NCI-H146 treated with DMSO at 0.1 percent for 48 hours (cell line): Measurements from ENCODE around the gene SUPT3H.

Experiments
- DNase-seq: peaks from one replicate; lab custom pipeline; 2025; ENCODE audit not compliant: unreplicated experiment; lab: John Stamatoyannopoulos, UW

The SUPT3H gene

DNA sequence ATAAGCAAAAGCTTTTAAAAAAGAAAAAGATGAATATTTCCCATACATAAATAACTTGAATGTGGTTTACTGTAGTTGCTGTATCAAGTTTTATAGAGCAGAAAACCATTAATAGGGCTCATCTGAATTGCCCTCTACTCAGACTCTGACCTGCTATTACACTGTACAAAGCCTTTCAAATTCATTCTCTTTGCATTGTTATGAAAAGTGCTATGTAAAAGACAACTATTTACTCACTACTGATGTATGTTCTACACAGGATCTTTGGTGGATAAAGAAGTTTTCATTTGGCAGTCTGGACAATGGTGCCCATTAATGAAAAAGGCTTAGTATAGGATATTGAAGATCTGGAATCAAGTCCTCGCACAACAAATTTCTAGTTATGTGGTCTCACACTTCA lies 248.7 kb downstream of the SUPT3H start:
- DNase-seq = no peak

DNA sequence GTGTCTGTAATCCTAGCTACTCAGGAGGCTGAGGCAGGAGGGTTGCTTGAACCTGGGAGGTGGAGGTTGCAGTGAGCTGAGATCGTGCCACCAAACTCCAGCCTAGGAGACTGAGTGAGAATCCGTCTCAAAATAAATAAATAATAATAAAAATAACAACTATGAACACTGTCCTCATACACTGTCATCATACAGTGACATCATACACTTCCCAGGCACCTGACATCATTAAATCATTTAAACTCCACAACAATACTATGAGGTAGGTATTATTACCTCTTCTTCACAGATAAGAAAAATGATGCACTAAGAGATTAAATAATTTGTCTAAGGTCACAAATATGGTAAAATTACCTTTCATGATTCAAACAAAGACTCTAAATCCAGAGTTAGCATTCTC lies 250.5 kb downstream of the SUPT3H start:
- no peak for DNase-seq

- no peak for DNase-seq
Observed at GRCh38 chr6:45126033-45126432, 251.7 kb downstream of the SUPT3H start.

DNA sequence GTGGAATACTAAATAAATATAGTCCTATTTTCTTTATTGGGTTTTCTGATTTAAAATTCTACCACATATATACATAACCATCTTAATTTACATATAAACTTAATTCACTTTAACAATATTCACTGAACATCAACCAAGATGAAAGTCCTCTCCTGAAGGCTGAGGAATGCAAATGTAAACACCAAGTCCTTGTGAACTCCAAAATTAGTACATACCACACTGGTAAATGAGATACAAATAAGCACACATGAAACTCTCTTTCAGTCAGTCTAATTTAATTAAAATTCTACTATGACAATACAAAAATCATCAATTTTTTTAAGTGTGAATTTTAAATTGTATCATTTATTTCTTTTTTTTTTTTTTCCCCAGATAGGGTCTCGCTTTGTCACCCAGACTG lies 254.7 kb downstream of the SUPT3H start:
- no peak for DNase-seq

- DNase-seq = no peak
Observed at GRCh38 chr6:45118754-45119153, 259.0 kb downstream of the SUPT3H start.

GRCh38 chr6:45116714-45117410 lies 260.9 kb downstream of the SUPT3H start:
- no peak for DNase-seq

DNA sequence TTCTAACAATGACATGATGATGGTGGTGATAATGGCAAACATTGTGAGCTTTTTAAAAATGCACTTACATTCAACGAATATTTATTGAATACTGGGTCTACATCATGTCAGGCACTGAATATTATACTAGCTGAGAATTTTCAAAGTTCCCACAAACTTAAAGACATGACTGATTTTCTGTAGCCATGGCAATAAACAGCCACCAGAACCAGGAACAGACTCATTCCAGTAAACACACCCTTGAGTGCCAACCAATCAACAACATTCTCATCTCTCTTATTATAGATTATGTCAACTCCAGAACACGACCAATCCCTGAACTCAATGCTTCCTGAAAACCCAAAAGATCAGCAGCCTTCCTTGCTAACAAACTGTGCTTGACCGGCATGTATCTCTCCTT lies 262.0 kb downstream of the SUPT3H start:
- DNase-seq = no peak

- no peak for DNase-seq
Observed at GRCh38 chr6:45112711-45113110, 265.0 kb downstream of the SUPT3H start.

- no peak for DNase-seq
Observed at GRCh38 chr6:45109551-45109950, 268.2 kb downstream of the SUPT3H start.

- DNase-seq = no peak
Observed at GRCh38 chr6:45105170-45105820, 272.4 kb downstream of the SUPT3H start.

DNA sequence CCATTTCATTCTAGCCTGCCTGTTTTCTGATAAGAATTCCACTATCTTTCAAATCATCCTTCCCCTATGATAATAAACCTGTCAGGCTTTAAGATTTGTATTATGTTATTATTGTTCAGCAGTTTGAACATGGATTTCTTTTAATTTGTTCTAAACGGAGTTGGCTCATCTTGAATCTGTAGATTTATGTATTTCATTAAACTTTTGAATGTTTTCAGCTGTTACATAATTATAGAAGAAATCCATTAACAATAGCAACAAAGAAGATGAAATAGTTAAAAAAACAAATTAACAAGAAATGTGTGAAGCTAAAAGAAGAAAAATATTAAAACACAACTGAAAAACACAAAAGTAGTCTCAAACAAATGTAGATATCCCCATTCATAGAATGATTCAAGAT lies 273.3 kb downstream of the SUPT3H start:
- no peak for DNase-seq

DNA sequence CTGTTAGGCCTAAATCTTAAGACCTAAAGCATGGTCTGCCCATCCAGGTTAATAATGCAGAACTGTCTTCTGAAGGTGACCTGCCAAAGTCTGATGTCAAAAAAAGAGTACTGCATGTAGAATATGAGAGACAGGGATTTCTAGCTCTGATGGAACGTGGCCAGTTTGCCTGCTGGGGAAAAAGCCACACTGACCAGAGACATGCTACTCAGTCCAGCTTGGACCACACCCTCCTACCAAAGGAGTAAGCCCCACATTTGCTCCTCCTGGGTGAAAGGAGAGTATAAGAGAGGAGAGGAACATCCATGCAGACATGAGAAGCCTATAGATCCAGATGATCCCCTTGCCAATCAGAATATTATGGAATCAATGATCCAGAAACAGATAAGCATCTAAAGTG lies 279.5 kb downstream of the SUPT3H start:
- DNase-seq = no peak

DNA sequence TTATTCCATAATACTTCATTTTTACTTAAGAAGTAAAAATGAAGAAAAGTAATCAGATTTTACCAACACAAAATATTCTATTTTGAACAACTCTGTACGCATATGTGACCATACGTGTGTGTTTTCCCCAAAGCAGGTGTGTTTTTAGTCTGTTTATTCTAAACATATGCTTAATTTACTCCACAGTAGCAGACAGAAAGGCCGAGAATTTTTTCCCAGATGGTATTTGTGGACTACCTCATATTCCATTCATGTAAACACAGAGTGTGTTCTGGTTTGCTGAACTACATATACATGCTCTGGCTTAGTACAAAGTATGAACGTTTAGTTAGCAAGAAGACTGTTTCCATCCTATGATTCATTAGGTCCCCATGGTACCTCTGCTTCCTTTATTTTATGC lies 282.9 kb downstream of the SUPT3H start:
- no peak for DNase-seq

GRCh38 chr6:45092135-45092534 lies 285.6 kb downstream of the SUPT3H start:
- DNase-seq = no peak

DNA sequence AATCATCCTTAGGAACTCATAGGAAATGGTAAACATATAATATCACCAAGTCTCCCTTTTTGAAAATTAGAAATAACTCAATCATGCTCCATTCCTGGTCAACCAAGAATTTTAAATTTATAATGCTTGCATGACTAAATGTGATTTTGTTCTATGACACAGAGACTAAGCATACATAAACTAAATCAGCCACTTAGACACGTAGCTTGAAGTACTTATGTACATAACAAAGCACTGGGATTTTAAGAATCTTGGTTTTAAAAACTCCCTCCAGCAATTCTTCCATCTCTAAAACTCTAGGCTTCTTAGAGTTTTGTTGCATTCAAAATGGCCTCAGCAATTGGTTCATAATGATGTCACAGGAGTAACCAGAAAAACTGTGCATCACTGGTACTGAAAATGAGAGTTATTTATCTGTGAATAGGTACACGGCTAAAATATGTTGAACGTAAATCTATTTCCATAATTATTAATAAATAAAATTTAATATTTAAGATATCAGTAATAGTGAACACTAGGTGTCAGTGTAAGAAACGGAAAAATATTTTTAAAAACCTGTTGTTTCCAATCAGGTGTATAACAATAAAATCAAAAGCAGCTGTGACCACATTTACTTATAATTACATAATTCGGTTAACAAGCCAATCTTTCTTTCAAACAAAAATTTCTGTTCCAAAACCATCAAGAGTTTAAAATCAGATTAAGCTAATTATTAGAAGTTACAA lies 291.2 kb downstream of the SUPT3H start:
- DNase-seq = no peak

DNA sequence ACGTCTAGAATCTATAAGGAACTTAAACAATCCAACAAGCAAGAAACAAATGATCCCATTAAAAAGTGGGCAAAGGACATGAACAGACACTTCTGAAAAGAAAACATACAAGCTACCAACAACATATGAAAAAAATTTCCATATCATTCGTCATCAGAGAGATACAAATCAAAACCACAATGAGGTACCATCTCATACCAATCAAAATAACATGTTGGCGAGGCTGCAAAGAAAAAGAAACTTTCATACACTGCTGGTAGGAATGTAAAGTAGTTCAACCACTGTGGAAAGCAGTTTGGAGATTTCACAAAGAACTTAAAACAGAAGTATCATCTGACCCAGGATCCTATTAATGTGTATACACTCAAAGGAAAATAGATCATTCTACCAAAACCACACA lies 293.5 kb downstream of the SUPT3H start:
- DNase-seq = no peak

GRCh38 chr6:45082091-45082490 lies 295.6 kb downstream of the SUPT3H start:
- no peak for DNase-seq

DNA sequence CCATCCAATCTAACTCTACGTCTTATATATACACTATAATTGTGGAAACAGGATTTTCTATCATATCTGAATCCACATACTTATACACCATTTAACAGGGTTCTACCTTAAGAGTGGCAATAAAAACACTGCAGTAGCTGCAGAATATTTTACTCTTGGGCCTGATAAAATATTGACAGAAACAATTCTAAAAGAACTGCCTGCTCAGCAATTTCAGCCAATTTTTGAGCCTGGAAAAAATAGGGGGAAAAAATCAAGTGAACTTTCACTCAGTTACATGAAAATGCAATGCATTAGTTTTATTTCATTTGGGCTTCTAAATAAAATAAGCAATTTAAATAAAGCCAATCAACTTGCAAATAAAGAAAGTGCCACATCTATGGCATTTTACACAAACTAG lies 296.1 kb downstream of the SUPT3H start:
- DNase-seq = no peak

DNA sequence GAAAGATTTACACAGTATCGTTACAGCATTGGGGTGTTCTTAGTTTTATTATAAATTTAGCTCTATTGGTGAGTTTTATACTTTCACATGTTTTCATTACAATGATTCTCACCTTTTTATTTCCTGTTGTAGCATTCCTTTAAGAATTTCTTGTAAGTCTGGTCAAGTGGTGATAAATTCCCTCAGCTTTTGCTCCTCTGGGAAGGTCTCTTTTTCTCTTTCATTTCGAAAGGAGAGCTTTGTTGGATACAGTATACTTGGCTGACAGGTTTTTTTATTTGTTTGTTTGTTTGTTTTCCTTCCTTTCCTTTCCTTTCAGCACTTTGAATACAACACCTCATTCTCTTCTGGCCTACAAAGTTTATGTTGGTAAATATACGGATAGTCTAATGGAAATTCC lies 299.3 kb downstream of the SUPT3H start:
- DNase-seq = no peak

GRCh38 chr6:45076217-45076930 lies 301.4 kb downstream of the SUPT3H start:
- no peak for DNase-seq

GRCh38 chr6:45075246-45075645 lies 302.5 kb downstream of the SUPT3H start:
- DNase-seq = no peak

- DNase-seq = no peak
Observed at GRCh38 chr6:45074439-45074838, 303.3 kb downstream of the SUPT3H start.
